A673 (cell line): ENCODE results near the gene MORC4. TPM values are rescaled to one million over a fixed set of nuclear protein-coding genes. Genes with fewer than 3 reads are reported as not detected.

Experiments used
- BruUV-seq: library from RNA; stranded (reverse); fragments of 400-500 nt; replicated peaks from 2 replicates; lab custom pipeline; 2021; lab: Mats Ljungman, UMichigan
- CTCF ChIA-PET: fragments of 300-600 bp; sonication (Branson Sonifier 250); formaldehyde crosslinking; loops from one replicate; lab custom pipeline; 2022; ENCODE audit warnings: antibody characterized with exemption; lab: Charles Lee
- POLR2A ChIA-PET: fragments of 300-600 bp; sonication (Branson Sonifier 250); formaldehyde crosslinking; loops from one replicate; lab custom pipeline; 2022; ENCODE audit warnings: antibody characterized with exemption; ENCODE audit not compliant: low non-redundant PET; lab: Charles Lee
- DNase-seq: peaks from one replicate; pipeline ENCODE4 v3.0.0-alpha.2; 2015; ENCODE audit warnings: low spot score
- H3K27ac ChIP-seq: fragments of 200-600 bp; sonication (generic); 2 replicates; pipeline ENCODE4 v1.5.1; 2016; ENCODE audit warnings: mixed run types, low read depth, mild to moderate bottlenecking, mixed read lengths, antibody characterized with exemption, low read length; ENCODE audit not compliant: poor library complexity, severe bottlenecking
- H3K27me3 ChIP-seq: fragments of 200-600 bp; sonication (generic); replicated peaks from 2 replicates; pipeline ENCODE4 v1.6.1; 2017; ENCODE audit warnings: mixed run types, low read depth, mild to moderate bottlenecking, mixed read lengths, antibody characterized with exemption, low read length; ENCODE audit not compliant: insufficient read depth, poor library complexity
- H3K36me3 ChIP-seq: fragments of 200-600 bp; sonication (generic); 2 replicates; pipeline ENCODE4 v1.6.1; 2016; ENCODE audit warnings: mixed run types, mild to moderate bottlenecking, mixed read lengths, antibody characterized with exemption, low read length; ENCODE audit not compliant: insufficient read depth, poor library complexity, severe bottlenecking
- H3K4me1 ChIP-seq: fragments of 200-600 bp; sonication (generic); 2 replicates; pipeline ENCODE4 v1.6.1; 2017; ENCODE audit warnings: mixed run types, mild to moderate bottlenecking, mixed read lengths, antibody characterized with exemption, low read length; ENCODE audit not compliant: insufficient read depth, poor library complexity, severe bottlenecking
- H3K4me3 ChIP-seq: fragments of 200-600 bp; sonication (generic); 2 replicates; pipeline ENCODE4 v1.5.1; 2016; ENCODE audit warnings: low read depth, mixed run types, mild to moderate bottlenecking, mixed read lengths, low read length; ENCODE audit not compliant: poor library complexity, severe bottlenecking
- H3K9me3 ChIP-seq: fragments of 200-600 bp; sonication (generic); 2 replicates; pipeline ENCODE4 v1.6.1; 2016; ENCODE audit warnings: mixed run types, low read depth, mild to moderate bottlenecking, mixed read lengths, antibody characterized with exemption, low read length; ENCODE audit not compliant: poor library complexity, severe bottlenecking
- EZH2 ChIP-seq: fragments of 200-600 bp; sonication (generic); IDR thresholded peaks from 2 replicates; pipeline ENCODE4 v1.6.1; 2017; ENCODE audit warnings: borderline replicate concordance, low read depth, mild to moderate bottlenecking, mixed read lengths, antibody characterized with exemption, low read length; ENCODE audit not compliant: poor library complexity, severe bottlenecking
- intact Hi-C: fragments of 100-400 bp; cut with micrococcal nuclease; formaldehyde crosslinking; loops from one replicate; pipeline ENCODE4 v1.10.0; 2022; ENCODE audit not compliant: unreplicated experiment
- total RNA-seq: library from RNA; stranded (reverse); gene quantifications from 2 replicates; pipeline ENCODE4 v1.2.3, GENCODE V29; 2021
- TF ChIP-seq, protein P1 (sequence below): fragments of 300-800, 200-600 bp; sonication (generic); conservative IDR thresholded peaks from 2 replicates; pipeline ENCODE4 v1.5.1; 2017; ENCODE audit warnings: low read depth, mild to moderate bottlenecking, antibody characterized with exemption, low read length, moderate library complexity, mixed read lengths

MORC4 gene
- total RNA-seq, 1 experiment from 2014 or later = 15.9 TPM

DNA sequence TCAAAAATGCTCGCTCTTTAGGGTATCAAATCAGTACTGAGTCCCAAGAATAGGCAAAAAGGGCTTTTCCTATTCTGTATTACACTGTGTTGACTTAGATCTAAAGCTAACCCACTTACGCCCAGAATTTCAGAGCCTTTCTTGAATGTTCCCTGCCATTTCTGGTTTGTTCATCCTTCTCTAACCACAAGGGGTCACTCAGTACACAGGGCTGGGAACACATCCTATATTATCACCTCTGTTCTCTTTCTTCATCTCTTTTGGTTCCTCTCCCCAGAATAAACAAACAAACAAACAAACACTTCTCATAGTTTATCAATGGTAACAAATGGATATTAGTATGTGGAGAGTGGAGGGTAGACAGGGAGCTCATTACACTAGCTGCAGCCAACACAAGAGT, 25.5 kb upstream of the MORC4 start:
- BruUV-seq = no TSS peak
- Histone ChIP-seq H3K9me3 (no peaks in the 10 kb centered on the region), H3K27me3 (no peaks in the 10 kb centered on the region), H3K27ac (no peak overlapping the region), H3K36me3 (no peaks in the 10 kb centered on the region), H3K4me3 (no peak overlapping the region), H3K4me1 (no peaks in the 10 kb centered on the region)
- TF ChIP-seq, protein P1, sequence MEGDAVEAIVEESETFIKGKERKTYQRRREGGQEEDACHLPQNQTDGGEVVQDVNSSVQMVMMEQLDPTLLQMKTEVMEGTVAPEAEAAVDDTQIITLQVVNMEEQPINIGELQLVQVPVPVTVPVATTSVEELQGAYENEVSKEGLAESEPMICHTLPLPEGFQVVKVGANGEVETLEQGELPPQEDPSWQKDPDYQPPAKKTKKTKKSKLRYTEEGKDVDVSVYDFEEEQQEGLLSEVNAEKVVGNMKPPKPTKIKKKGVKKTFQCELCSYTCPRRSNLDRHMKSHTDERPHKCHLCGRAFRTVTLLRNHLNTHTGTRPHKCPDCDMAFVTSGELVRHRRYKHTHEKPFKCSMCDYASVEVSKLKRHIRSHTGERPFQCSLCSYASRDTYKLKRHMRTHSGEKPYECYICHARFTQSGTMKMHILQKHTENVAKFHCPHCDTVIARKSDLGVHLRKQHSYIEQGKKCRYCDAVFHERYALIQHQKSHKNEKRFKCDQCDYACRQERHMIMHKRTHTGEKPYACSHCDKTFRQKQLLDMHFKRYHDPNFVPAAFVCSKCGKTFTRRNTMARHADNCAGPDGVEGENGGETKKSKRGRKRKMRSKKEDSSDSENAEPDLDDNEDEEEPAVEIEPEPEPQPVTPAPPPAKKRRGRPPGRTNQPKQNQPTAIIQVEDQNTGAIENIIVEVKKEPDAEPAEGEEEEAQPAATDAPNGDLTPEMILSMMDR = peak; percentile 67
- no peak for TF ChIP-seq EZH2
- intact Hi-C loops = loop anchor here (1.0 to 10.0 kb wide), 4 partner anchors 259 to 752 kb away; partner anchors contain the start of genes NCBP2L and TSC22D3
- ChIA-PET CTCF (interaction anchor here (0.6 to 0.8 kb wide), 2 partner anchors 246 to 247 kb away, joined by 3 read pairs; no protein-coding TSS in a partner anchor), POLR2A (no interaction called here)
- peak; percentile 31 for DNase-seq

DNA sequence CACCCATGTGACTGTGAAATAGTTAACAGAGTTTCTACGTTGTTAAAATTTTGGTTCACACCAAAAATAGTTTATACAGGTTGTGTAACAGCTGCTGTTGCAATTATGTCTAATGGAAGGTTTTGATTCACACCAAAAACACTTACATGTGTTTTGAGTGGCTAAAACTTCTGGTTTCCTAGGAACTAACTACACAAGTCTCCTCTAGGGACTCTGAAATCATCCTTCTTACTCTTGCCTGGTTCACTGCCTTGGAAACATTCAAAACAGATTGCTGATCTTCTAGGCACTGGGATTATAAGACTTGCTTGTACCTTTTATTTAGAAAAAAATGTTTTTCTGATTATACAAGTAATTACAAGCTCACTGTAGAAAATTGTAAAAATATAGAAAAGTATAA, 14.9 kb upstream of the MORC4 start:
- ChIA-PET CTCF (no interaction called here), POLR2A (no interaction called here)
- no peaks in the 10 kb centered on the region for H3K4me1 ChIP-seq
- H3K27me3 ChIP-seq = no peaks in the 10 kb centered on the region
- TF ChIP-seq, protein P1 = no peak
- TF ChIP-seq EZH2 = no peak
- no peaks in the 10 kb centered on the region for H3K9me3 ChIP-seq
- intact Hi-C loops = no loop called here
- no peak overlapping the region for H3K27ac ChIP-seq
- no peak for DNase-seq
- H3K36me3 ChIP-seq = no peaks in the 10 kb centered on the region
- no peak overlapping the region for H3K4me3 ChIP-seq
- no TSS peak for BruUV-seq

DNA sequence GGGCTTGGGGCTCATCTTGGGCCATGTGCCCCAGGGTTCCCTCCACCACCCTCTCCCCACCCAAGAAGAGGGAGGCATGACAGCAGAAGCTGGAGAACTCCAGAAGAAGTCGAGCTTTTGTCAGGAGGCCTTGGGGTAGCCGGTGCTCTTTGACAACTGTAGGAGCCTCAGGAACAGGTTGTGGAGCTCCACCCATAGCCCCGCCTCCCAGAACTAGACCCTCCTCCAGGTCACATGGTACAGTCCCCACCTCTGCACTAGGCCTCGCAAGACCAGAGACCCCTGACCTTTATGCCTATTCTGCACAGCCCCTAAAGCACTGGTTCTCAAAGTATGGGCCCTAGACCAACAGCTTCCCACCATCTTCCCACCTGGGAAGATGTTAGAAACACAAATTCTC, 8.0 kb upstream of the MORC4 start:
- Histone ChIP-seq H3K9me3 (no peaks in the 10 kb centered on the region), H3K4me1 (no peaks in the 10 kb centered on the region), H3K27me3 (no peaks in the 10 kb centered on the region), H3K36me3 (no peaks in the 10 kb centered on the region), H3K27ac (no peak overlapping the region), H3K4me3 (no peak overlapping the region)
- no peak for TF ChIP-seq EZH2
- TF ChIP-seq, protein P1 = no peak
- no peak for DNase-seq
- BruUV-seq = no TSS peak
- intact Hi-C loops = no loop called here
- CTCF ChIA-PET = no interaction called here
- POLR2A ChIA-PET = no interaction called here
